IPS-18a (cell line): ENCODE data around the gene ITGB5.

Experiments used
- H3K27ac ChIP-seq: one replicate; pipeline ENCODE4 v1.5.1; 2013; ENCODE audit warnings: low read length
- H3K27me3 ChIP-seq: one replicate; pipeline ENCODE4 v1.6.1; 2013; ENCODE audit warnings: mild to moderate bottlenecking, low read length; ENCODE audit not compliant: control insufficient read depth, insufficient read depth
- H3K36me3 ChIP-seq: one replicate; pipeline ENCODE4 v1.6.1; 2013; ENCODE audit warnings: low read depth, low read length; ENCODE audit not compliant: control insufficient read depth
- H3K4me1 ChIP-seq: one replicate; pipeline ENCODE4 v1.6.1; 2013; ENCODE audit warnings: low read depth, low read length; ENCODE audit not compliant: control insufficient read depth
- H3K4me3 ChIP-seq: one replicate; pipeline ENCODE4 v1.5.1; 2013; ENCODE audit warnings: low read length
- H3K9ac ChIP-seq: one replicate; pipeline ENCODE4 v1.6.1; 2013; ENCODE audit warnings: mild to moderate bottlenecking, low read length, moderate library complexity
- H3K9me3 ChIP-seq: one replicate; pipeline ENCODE4 v1.6.1; 2013; ENCODE audit warnings: low read depth, low read length; ENCODE audit not compliant: control insufficient read depth

The ITGB5 gene

DNA sequence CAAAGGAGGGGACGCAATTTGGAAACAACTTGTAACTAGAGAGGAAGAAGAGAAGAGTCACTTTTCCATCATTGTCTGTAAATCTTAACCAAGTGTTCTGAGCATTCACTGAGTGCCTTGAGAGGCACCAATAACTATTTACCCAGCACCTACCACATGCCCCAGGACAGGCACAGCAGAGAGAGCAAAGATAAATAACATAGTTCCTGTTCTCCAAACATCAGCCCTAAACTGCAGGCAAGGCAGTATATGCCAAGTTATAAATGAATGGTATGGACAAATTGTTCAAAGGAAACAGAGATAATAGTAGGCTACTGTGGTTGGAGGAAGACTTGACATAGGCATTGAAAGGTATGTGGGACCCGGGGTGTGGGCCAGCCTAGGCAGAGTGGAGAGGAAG is 45.6 kb downstream of the ITGB5 start:
- H3K36me3 ChIP-seq: peaks cover 38% of the 10 kb centered on the region
- H3K27ac ChIP-seq: no peak overlapping the region
- no peaks in the 10 kb centered on the region for H3K9me3 ChIP-seq
- no peaks in the 10 kb centered on the region for H3K27me3 ChIP-seq
- no peak overlapping the region for H3K4me3 ChIP-seq
- H3K9ac ChIP-seq: no peak overlapping the region
- peaks cover 3% of the 10 kb centered on the region for H3K4me1 ChIP-seq

DNA sequence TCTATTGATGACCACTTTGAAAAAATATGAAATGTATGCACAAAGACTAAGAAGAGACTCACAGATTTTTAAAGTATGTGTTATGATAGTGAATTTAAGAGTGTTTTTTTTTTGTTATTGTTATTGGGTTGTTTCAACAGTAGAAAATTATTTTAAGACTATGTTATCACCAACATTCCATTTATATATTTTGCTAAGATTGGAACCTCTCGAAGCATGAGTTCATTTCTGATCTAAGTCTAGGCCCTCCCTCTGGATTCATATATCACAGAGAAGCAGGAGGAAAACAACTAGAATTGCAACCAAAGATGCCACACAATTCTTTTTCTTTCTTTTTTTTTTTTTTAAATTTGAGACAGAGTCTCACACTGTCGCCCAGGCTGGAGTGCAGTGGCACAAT is 46.8 kb downstream of the ITGB5 start:
- no peak overlapping the region for H3K9ac ChIP-seq
- no peak overlapping the region for H3K27ac ChIP-seq
- H3K4me1 ChIP-seq: peaks cover 12% of the 10 kb centered on the region
- H3K27me3 ChIP-seq: no peaks in the 10 kb centered on the region
- no peaks in the 10 kb centered on the region for H3K9me3 ChIP-seq
- peaks cover 27% of the 10 kb centered on the region for H3K36me3 ChIP-seq
- H3K4me3 ChIP-seq: no peak overlapping the region

DNA sequence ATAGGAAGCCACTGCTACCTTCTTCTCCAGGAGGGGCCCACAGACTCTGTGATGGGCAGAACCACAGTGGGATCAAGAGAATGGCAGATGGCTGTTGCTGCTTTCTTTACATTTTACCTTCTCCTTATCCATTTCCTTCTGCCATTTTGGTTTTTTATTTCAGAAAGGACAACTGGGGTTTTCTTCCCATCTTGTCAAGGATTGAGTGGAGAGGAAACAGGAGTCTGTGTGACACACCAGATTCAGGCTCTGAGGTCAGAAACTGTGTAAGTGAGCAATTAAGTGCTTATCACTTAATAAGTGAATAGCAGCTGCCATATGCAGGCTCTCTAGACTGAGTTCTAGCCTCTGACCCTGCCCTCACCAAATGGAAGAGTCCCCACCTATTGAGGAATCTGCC is 47.3 kb downstream of the ITGB5 start:
- H3K27ac ChIP-seq: no peak overlapping the region
- H3K27me3 ChIP-seq: no peaks in the 10 kb centered on the region
- H3K4me1 ChIP-seq: peaks cover 16% of the 10 kb centered on the region
- peaks cover 26% of the 10 kb centered on the region for H3K36me3 ChIP-seq
- H3K9me3 ChIP-seq: no peaks in the 10 kb centered on the region
- no peak overlapping the region for H3K4me3 ChIP-seq
- no peak overlapping the region for H3K9ac ChIP-seq

DNA sequence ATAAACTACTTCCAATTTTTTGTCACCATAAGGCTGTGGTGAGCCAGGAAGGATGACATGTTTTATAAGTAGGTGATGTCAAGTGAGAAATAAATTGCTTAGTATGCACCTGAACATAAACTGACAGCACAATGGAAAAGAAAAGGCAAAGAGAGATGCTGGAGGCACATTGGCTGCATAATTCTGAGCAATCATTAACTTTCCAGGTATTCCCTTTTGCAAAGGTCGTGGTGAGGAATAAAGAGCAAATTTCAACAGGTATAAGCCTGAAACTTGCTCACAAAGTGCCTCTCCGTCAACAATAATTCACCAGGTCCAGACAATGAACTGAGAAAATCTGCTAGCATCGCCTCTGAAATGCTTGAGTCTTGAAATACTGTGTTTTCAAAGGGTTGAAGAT is 48.2 kb downstream of the ITGB5 start:
- Histone ChIP-seq H3K27ac (no peak overlapping the region), H3K9me3 (no peaks in the 10 kb centered on the region), H3K4me1 (peaks cover 22% of the 10 kb centered on the region), H3K36me3 (peaks cover 26% of the 10 kb centered on the region), H3K9ac (no peak overlapping the region), H3K27me3 (no peaks in the 10 kb centered on the region), H3K4me3 (no peak overlapping the region)

DNA sequence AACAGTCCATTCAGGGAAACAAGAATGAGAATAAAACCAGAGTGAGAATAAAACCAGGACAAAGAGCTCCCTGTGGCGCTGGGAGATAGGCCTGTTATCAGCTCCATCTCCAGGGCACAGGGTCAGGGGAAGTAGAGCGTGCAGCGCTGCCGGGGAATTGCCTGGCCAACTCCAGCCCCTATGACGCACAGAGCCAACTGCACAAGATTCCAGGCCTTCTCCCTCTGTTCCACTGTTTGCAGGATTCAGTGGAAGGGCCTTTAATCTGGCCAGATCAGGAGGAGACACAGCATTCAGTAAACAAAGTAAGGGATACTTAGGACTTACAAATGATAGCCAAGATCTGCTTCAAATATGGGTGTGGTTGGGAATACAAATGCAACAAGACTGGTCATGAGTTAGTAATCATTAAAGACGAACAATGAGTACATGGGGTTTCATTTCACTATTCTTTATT is 49.4 kb downstream of the ITGB5 start:
- peaks cover 26% of the 10 kb centered on the region for H3K4me1 ChIP-seq
- no peak overlapping the region for H3K27ac ChIP-seq
- H3K36me3 ChIP-seq: peaks cover 19% of the 10 kb centered on the region
- H3K27me3 ChIP-seq: no peaks in the 10 kb centered on the region
- no peak overlapping the region for H3K9ac ChIP-seq
- H3K9me3 ChIP-seq: no peaks in the 10 kb centered on the region
- no peak overlapping the region for H3K4me3 ChIP-seq

DNA sequence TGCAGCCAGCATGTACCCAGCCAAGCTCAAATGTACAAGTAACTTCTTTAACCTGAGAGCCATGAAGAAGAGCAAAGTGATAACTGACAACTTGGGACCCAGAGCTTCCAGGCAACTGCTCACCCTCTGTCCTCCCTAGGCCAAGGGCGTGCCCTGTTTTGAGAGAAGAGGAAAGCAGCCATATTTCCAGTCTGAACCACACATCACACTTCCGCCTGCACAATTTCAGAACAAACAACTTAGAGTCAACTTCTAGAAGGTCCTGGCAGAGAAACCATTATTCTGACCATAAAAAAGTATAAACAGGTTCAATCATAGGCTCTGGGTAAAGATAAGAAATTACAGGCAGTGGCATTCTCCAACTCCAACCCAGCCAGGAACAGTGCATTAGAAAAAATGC is 50.1 kb downstream of the ITGB5 start:
- Histone ChIP-seq H3K9ac (no peak overlapping the region), H3K27ac (no peak overlapping the region), H3K36me3 (peaks cover 19% of the 10 kb centered on the region), H3K9me3 (no peaks in the 10 kb centered on the region), H3K4me1 (peaks cover 26% of the 10 kb centered on the region), H3K4me3 (no peak overlapping the region), H3K27me3 (no peaks in the 10 kb centered on the region)

DNA sequence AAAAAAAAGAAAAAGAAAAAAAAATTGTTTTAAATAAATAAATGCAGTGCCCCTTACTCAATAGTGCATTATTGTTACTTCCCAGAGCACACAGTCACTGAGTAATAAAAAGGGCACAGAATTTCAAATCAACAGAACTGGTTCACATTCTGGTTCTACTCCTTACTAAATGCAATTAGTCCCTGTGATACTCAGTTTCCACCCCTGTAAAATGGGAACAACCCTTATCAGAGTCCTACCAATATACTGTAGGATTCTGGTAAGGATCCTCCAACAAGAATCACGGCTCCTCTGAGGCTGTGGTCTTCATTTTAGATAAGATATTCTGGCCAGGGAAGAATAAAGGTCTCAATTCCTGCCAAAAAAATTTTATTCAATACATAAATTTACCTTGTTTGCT is 50.7 kb downstream of the ITGB5 start:
- H3K9ac ChIP-seq: no peak overlapping the region
- H3K4me3 ChIP-seq: no peak overlapping the region
- H3K27ac ChIP-seq: no peak overlapping the region
- no peaks in the 10 kb centered on the region for H3K27me3 ChIP-seq
- no peaks in the 10 kb centered on the region for H3K9me3 ChIP-seq
- peaks cover 13% of the 10 kb centered on the region for H3K36me3 ChIP-seq
- peaks cover 26% of the 10 kb centered on the region for H3K4me1 ChIP-seq

DNA sequence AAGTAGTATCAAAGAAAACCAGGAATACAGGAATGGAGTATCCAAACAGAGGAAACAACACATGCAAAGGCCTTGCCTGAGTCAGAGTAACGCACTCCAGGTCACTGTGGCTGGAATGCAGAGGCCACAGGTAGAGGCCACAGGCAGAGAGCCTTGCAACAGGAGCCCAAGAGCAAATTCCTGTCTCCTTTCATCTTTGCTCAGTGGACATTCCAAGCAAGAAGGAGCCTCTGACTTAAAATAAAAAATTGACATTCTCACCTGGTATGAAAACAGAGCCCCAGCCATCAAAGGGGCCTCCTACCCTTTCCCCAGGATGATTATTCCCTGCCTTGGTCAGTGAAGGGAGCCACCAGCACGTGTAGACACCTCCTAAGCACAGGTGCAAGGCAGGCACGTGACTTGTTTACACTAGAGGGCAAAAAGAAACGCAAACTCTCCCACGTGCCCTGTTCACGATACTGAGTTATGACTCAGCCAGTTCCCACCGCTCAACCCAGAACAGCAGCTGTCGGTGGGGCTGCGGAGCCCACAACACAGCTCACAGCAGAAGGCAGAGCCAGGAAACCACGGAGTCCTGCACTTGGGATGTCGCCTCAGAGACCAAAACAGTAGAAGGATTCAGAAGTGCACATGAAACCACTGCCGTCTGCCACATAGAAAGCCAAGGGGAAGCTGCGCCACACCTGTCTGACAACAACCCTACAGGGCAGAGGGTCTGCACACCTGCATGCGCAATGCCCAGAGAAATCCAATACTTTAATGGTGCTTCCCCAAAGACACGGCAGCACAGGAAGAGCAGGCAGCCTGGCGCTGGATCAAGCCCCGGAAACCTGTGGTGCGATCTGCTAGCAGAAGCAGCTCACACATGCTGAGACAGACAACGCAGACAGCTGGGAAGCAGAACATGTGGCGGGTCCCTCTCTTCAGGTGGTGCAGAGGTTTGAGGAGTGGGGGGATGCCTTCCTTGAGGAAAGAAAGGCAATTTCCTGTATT is 52.1 kb downstream of the ITGB5 start:
- peaks cover 3% of the 10 kb centered on the region for H3K36me3 ChIP-seq
- H3K4me1 ChIP-seq: peaks cover 30% of the 10 kb centered on the region
- H3K27me3 ChIP-seq: no peaks in the 10 kb centered on the region
- peak overlapping the region; percentile 32 for H3K27ac ChIP-seq
- no peaks in the 10 kb centered on the region for H3K9me3 ChIP-seq
- H3K4me3 ChIP-seq: peak overlapping the region; percentile 21
- H3K9ac ChIP-seq: peak overlapping the region; percentile 35

DNA sequence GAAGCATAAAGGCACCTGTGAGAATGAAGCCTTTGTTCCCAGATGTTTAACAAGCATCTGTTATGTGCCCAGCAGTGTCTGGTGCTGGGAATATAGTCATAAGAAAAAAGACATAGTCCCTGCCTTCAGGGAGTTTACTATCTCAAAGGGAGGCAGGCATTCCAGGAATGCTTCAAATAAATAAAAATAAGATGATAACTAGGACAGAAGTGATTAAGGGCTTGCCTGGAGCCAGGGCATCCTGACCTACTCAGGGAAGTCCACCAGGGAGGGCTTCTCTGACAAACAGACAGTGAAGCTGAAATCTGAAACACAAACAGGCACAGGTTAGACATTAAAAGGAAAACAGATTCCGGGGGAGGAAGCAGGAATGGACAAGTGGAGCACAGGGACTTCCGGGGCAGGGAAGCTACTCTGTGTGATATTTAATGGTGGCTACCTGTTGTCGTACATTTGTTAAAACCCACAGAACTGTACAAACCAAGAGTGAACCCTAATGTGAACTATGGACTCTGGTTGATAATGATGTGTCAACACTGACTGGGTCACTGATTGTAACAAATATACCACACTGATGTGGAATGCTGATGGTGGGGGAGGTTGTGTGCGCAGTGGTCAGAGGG is 53.3 kb downstream of the ITGB5 start:
- H3K36me3 ChIP-seq: peaks cover 3% of the 10 kb centered on the region
- no peak overlapping the region for H3K27ac ChIP-seq
- peaks cover 39% of the 10 kb centered on the region for H3K4me1 ChIP-seq
- H3K4me3 ChIP-seq: no peak overlapping the region
- H3K9ac ChIP-seq: no peak overlapping the region
- H3K9me3 ChIP-seq: no peaks in the 10 kb centered on the region
- H3K27me3 ChIP-seq: no peaks in the 10 kb centered on the region

DNA sequence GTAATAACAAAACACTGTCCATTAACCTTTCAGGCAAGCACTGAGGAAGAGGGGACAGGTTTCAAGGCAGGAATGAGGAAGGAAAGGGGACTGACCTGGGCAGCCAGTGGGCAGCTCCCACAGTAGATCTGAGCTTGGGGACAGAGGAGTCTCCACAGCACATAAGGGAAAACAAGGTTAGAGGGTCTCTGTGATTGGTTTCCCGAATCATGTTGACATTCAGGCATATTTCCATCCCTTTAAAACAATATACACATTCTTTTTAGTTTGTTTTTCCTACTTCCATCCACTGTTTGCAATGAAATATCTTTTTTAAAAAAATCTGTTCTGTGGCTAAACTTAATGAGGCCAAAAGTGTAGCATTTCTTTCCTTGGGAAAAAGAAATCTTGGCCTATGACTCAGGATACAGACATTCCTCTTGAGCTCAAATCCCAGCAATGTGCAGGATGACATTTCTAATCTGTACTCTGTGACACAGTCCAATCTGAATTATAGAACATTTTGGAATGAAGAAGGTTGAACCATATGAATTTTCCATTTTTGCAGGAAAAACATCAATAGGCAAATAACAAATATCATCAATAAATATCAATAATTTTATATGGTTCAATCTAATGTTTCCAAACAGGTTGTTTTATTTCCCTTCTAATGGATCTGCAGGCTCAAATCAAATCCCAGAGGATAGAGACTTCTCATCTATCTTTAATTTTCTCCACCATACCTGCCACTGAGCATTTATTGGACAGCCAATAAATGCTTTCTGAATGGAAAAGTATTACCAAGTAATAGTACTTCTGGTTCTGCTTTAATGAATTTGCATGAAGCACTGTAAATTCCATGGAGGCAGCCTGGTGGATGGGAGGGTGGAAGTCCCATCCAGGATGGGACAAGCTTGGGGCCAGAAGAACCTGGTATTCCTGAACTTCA is 54.1 kb downstream of the ITGB5 start:
- H3K4me1 ChIP-seq: peaks cover 47% of the 10 kb centered on the region
- no peak overlapping the region for H3K27ac ChIP-seq
- H3K4me3 ChIP-seq: no peak overlapping the region
- no peak overlapping the region for H3K9ac ChIP-seq
- no peaks in the 10 kb centered on the region for H3K27me3 ChIP-seq
- H3K9me3 ChIP-seq: no peaks in the 10 kb centered on the region
- peaks cover 3% of the 10 kb centered on the region for H3K36me3 ChIP-seq

DNA sequence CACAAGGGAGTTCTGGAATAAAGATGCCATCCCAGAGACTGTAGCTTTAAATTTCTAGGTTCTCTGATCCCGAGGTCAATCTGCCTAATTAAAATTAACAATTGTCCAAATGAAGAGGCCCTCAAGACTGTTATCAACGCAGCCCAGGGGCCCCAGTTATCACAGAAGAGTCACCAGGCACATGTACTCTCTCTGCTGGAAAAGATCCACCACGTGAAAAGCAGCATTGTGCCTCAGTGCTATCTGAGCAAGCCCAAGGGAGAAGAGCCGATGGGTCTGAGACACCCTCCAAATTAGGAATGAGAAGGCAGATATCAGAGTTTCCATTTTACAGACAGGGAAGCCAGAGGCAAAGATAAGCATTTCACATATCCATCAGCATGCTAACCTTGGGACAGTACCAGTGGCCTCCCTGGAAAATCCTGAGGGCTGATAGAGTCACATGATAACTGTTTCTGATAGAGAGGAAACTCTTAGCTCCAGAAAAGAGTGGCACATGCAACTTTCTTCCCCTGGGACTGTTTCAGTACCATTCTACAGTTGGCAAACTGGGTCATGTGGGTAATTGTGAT is 55.5 kb downstream of the ITGB5 start:
- Histone ChIP-seq H3K4me1 (peaks cover 56% of the 10 kb centered on the region), H3K27ac (no peak overlapping the region), H3K4me3 (no peak overlapping the region), H3K9ac (no peak overlapping the region), H3K27me3 (no peaks in the 10 kb centered on the region), H3K36me3 (no peaks in the 10 kb centered on the region), H3K9me3 (no peaks in the 10 kb centered on the region)
